Activated CD4-positive, alpha-beta T cell treated with anti-CD3 and anti-CD28 coated beads for 36 hours (primary cell): Measurements from ENCODE around the gene PCK2. TPM values are rescaled to one million over a fixed set of nuclear protein-coding genes. Genes with fewer than 3 reads are reported as not detected.

Experiments
- ATAC-seq: fragments of 200-7000 bp; cut with Tn5 transposase; one replicate; pipeline ENCODE4 v1.10.0; 2021; ENCODE audit warnings: mild to moderate bottlenecking, moderate library complexity
- CTCF ChIA-PET: fragments of 350-600 bp; sonication (Branson Sonifier 250); formaldehyde crosslinking; loops from one replicate; lab custom pipeline; 2021; ENCODE audit warnings: antibody characterized with exemption; lab: Charles Lee
- POLR2A ChIA-PET: fragments of 350-600 bp; sonication (Branson Sonifier 250); formaldehyde crosslinking; loops from one replicate; lab custom pipeline; 2021; ENCODE audit warnings: antibody characterized with exemption, inconsistent platforms; lab: Charles Lee
- DNase-seq: peaks from one replicate; pipeline ENCODE4 v3.0.0-alpha.2; 2020
- H3K27ac Mint-ChIP-seq: one replicate; pipeline ENCODE4 v1.8.0; 2021; ENCODE audit warnings: mixed read lengths
- H3K27me3 Mint-ChIP-seq: one replicate; pipeline ENCODE4 v1.8.0; 2021; ENCODE audit warnings: mixed read lengths
- H3K36me3 Mint-ChIP-seq: one replicate; pipeline ENCODE4 v1.8.0; 2021; ENCODE audit warnings: low read depth, mixed read lengths
- H3K4me1 Mint-ChIP-seq: one replicate; pipeline ENCODE4 v1.8.0; 2021; ENCODE audit warnings: mixed read lengths
- H3K4me3 Mint-ChIP-seq: one replicate; pipeline ENCODE4 v1.8.0; 2021; ENCODE audit warnings: mild to moderate bottlenecking, moderate library complexity, mixed read lengths
- H3K9me3 Mint-ChIP-seq: one replicate; pipeline ENCODE4 v1.8.0; 2021; ENCODE audit warnings: low read depth, mixed read lengths
- intact Hi-C, 2 experiments: fragments of 100-400 bp; cut with DNase I in 1 of 2; cut with micrococcal nuclease in 1 of 2; formaldehyde crosslinking; loops; one replicate each; pipeline versions ENCODE4 v1.14.2 to v1.15.1; 2022 to 2024; cut with DNase I, micrococcal nuclease
- total RNA-seq, 2 experiments: library from RNA; stranded (reverse); gene quantifications; one replicate each; pipeline ENCODE4 v1.2.3, GENCODE V29; 2021

Gene PCK2
- total RNA-seq, 2 experiments from 2014 or later, result 101 to 115 TPM

DNA sequence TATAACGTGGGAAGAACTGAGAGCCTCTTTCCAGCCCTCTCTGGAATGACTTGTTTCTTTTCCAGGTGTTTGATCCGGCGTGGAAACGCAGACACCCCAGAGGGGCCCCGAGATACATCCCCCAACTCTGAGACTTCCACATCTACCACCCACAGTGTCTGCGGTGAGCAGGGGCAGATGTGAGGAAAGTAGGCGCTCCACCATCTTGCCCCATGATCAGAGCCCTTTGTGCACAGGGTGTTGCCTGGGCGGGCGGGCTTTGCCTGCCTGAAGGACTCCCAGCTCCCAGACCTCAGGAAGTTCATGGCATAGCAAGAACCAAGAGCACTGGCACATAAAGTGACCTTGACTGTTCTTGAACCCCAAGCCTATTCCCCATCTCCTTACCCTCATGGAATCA is 39.5 kb upstream of the PCK2 start:
- no peaks in the 10 kb centered on the region for H3K9me3 Mint-ChIP-seq
- intact Hi-C loops, result loop anchor here in 1 of 2 experiments (5.0 kb wide), 2 partner anchors 218 to 243 kb away; partner anchors contain the start of genes DHRS1, NOP9 and RABGGTA

DNA sequence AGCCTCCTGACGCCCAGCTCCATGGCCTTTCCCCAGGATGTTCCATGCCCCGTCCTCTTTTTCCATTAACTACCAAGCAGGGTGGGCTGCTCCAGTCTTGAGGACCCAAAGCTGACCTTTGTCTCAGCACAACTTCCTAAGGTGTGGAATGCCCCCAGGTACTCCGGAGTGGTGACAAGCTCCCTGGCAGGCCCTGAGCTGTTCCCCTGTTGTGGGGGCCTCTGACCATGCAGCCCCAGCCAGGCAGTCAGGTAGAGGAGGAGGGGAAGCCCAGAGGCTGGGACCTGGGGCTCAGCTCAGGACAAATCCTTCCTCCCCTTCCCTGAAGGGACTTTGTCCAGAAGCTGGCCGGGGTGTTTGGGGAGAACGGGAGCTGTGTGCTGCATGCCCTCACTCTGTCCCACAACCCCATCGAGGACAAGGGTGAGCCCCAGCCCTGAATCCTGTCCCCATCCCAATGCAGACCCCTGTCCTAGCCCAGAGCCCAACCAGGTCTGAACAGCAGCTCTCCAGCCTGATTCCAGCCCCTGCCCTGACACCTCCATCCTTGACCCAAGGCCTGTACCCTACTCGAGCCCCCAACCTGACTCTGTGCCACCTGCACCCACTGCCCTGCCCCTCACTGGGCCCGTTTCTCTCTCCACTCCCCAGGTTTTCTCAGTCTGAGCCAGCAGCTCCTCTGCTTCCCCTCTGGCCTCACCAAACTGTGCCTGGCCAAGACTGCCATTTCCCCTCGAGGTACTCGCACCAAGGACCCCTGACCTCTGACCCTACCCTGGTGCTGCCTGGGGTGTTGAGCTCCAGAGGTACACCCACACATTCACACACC is 37.9 kb upstream of the PCK2 start:
- H3K4me3 Mint-ChIP-seq, result no peak overlapping the region
- no peak for ATAC-seq
- peaks cover 16% of the 10 kb centered on the region for H3K4me1 Mint-ChIP-seq
- intact Hi-C loops, result no loop called here
- peaks cover 3% of the 10 kb centered on the region for H3K27me3 Mint-ChIP-seq
- POLR2A ChIA-PET, result no interaction called here
- H3K36me3 Mint-ChIP-seq, result no peaks in the 10 kb centered on the region
- no peak for DNase-seq
- no peak overlapping the region for H3K27ac Mint-ChIP-seq
- CTCF ChIA-PET, result interaction anchor here (0.8 to 6.6 kb wide), 5 partner anchors 24 to 58 kb away, joined by 4 to 124 read pairs (median 7); partner anchors contain the start of genes DCAF11, NRL and PCK2
- no peaks in the 10 kb centered on the region for H3K9me3 Mint-ChIP-seq

More for the DNA sequence above, 39.5 kb upstream of the PCK2 start:
- ATAC-seq, result no peak
- H3K36me3 Mint-ChIP-seq, result no peaks in the 10 kb centered on the region
- ChIA-PET CTCF (interaction anchor here (0.6 to 6.6 kb wide), 4 partner anchors 28 to 423 kb away, joined by 3 to 124 read pairs (median 4); partner anchors contain the start of gene PCK2), POLR2A (no interaction called here)
- no peak overlapping the region for H3K4me3 Mint-ChIP-seq
- H3K4me1 Mint-ChIP-seq, result peaks cover 19% of the 10 kb centered on the region
- H3K27ac Mint-ChIP-seq, result no peak overlapping the region
- peaks cover 8% of the 10 kb centered on the region for H3K27me3 Mint-ChIP-seq
- DNase-seq, result no peak

DNA sequence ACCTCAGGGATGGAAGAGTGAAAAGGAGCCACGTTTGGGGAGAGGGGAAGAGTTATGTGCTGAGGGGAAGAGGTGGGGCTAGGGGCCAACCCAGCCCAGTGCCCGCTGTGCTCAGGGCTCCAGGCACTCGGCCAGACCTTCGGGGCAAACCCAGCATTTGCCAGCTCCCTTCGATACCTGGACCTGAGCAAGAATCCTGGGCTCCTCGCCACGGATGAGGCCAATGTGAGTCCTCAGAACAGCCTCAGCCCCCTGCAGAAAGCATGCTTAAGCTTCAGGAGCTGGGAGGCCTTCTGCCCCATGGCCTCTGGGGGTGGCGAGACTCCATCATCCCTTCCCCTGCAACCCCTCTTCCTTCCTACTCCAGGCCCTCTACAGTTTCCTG is 37.3 kb upstream of the PCK2 start:
- ChIA-PET CTCF (interaction anchor here (1.1 to 6.6 kb wide), 5 partner anchors 8 to 58 kb away, joined by 3 to 124 read pairs (median 14); partner anchors contain the start of genes DCAF11, NRL and PCK2), POLR2A (no interaction called here)
- no peak for ATAC-seq

DNA sequence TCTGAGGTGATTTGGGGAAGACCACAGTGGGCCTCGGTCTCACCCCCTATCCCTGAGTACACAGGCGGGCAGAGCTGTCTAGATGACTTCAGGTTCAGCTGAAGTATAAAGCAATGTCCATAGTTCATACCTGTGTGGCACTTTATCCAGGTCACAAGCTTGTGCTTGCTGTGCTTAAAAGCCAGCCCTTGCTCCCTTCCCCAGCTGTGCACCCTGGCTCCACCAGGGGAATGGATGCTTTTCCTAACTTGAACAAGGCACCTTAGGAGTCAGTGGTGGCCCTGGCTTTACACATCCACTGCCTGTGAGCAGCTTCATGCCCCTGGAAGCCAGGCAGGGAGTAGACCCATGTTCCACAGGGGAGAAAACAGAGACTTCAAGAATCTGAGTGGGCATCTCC is 36.8 kb upstream of the PCK2 start:
- no peaks in the 10 kb centered on the region for H3K36me3 Mint-ChIP-seq
- DNase-seq (no peak), ATAC-seq (no peak)
- peaks cover 14% of the 10 kb centered on the region for H3K4me1 Mint-ChIP-seq
- peaks cover 2% of the 10 kb centered on the region for H3K27me3 Mint-ChIP-seq
- intact Hi-C loops, result no loop called here
- no peaks in the 10 kb centered on the region for H3K9me3 Mint-ChIP-seq
- H3K4me3 Mint-ChIP-seq, result no peak overlapping the region
- H3K27ac Mint-ChIP-seq, result no peak overlapping the region
- CTCF ChIA-PET, result interaction anchor here (0.9 to 6.6 kb wide), 10 partner anchors 8 to 90 kb away, joined by 3 to 124 read pairs (median 8); partner anchors contain the start of genes DCAF11, NRL, PCK2 and RNF31
- POLR2A ChIA-PET, result no interaction called here

More for the DNA sequence above, 37.3 kb upstream of the PCK2 start:
- H3K27ac Mint-ChIP-seq, result no peak overlapping the region
- DNase-seq, result no peak
- H3K27me3 Mint-ChIP-seq, result peaks cover 2% of the 10 kb centered on the region
- H3K36me3 Mint-ChIP-seq, result no peaks in the 10 kb centered on the region
- no peak overlapping the region for H3K4me3 Mint-ChIP-seq
- H3K9me3 Mint-ChIP-seq, result no peaks in the 10 kb centered on the region
- intact Hi-C loops, result no loop called here
- peaks cover 14% of the 10 kb centered on the region for H3K4me1 Mint-ChIP-seq

DNA sequence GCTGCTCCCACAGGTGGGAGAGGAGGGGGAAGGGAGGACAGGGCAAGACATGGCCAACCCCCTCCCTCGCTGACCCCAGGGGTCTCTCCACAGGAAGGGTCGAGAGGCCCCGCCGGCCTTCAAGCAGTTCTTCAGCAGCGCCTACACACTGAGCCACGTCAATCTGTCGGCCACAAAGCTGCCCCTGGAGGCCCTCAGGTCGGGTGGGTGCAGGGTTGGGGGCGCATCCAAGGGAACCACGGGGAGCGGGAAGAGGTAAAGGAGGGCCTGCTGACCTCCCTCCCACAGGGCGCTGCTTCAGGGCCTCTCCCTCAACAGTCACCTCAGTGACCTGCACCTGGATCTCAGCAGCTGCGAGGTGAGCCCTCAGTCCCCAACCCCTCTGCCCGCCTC is 36.2 kb upstream of the PCK2 start:
- CTCF ChIA-PET, result interaction anchor here (0.6 to 6.6 kb wide), 16 partner anchors 9 to 103 kb away, joined by 3 to 124 read pairs (median 4); partner anchors contain the start of genes DCAF11, IRF9, NRL and PCK2
- Mint-ChIP-seq H3K4me1 (peaks cover 9% of the 10 kb centered on the region), H3K27ac (no peak overlapping the region), H3K9me3 (no peaks in the 10 kb centered on the region), H3K36me3 (no peaks in the 10 kb centered on the region), H3K27me3 (peaks cover 2% of the 10 kb centered on the region), H3K4me3 (no peak overlapping the region)
- intact Hi-C loops, result loop anchor here (1.0 to 2.0 kb wide), 4 partner anchors 32 to 103 kb away; partner anchors contain the start of gene IRF9 (in 1 of the 2)
- no peak for ATAC-seq
- DNase-seq, result no peak
- POLR2A ChIA-PET, result interaction anchor here (0.9 kb wide), 2 partner anchors 23 to 51 kb away, joined by 4 to 8 read pairs; no protein-coding TSS in a partner anchor

DNA sequence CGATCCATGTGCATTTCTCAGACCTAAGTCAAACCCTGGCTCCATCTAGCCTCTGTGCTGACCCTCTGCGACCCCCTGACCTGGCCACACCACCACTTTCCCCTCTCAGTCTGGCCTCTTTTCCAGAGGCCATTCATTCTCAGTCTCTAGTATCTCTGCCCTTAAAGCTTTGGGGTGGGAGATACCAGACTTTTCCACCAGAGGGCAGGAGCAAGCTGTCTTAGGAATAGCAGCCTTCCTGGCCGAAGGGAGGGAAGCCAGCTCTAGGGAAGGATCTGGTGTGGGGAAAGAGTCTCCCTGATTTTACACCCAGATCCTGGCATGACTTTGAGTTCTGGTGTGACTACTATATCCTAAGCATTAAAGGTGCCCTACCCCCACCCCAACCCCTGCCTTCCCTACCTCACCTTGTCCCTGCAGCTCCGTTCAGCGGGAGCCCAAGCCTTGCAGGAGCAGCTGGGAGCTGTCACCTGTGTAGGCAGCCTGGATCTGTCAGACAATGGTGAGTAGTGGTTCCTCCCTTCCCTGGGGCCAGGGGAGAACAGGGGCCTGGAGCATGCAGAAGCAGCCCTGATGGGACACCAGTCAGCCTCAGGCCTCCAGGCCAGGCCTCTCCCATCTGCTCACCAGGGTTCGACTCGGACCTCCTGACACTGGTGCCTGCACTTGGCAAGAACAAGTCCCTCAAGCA is 35.7 kb upstream of the PCK2 start:
- ChIA-PET CTCF (interaction anchor here (0.6 to 6.6 kb wide), 16 partner anchors 9 to 103 kb away, joined by 3 to 124 read pairs (median 4); partner anchors contain the start of genes CPNE6, DCAF11, IRF9 and NRL), POLR2A (interaction anchor here (0.5 to 0.9 kb wide), 5 partner anchors 22 to 142 kb away, joined by 4 to 8 read pairs (median 4); partner anchors contain the start of gene RNF31)
- peak; percentile 63 for ATAC-seq
- no peaks in the 10 kb centered on the region for H3K36me3 Mint-ChIP-seq
- peaks cover 4% of the 10 kb centered on the region for H3K4me1 Mint-ChIP-seq
- peak; percentile 73 for DNase-seq
- peaks cover 2% of the 10 kb centered on the region for H3K27me3 Mint-ChIP-seq
- H3K4me3 Mint-ChIP-seq, result no peak overlapping the region
- peak overlapping the region; percentile 40 for H3K27ac Mint-ChIP-seq
- intact Hi-C loops, result loop anchor here (1.0 to 2.0 kb wide), 4 partner anchors 32 to 103 kb away; partner anchors contain the start of gene IRF9 (in 1 of the 2)
- H3K9me3 Mint-ChIP-seq, result no peaks in the 10 kb centered on the region

DNA sequence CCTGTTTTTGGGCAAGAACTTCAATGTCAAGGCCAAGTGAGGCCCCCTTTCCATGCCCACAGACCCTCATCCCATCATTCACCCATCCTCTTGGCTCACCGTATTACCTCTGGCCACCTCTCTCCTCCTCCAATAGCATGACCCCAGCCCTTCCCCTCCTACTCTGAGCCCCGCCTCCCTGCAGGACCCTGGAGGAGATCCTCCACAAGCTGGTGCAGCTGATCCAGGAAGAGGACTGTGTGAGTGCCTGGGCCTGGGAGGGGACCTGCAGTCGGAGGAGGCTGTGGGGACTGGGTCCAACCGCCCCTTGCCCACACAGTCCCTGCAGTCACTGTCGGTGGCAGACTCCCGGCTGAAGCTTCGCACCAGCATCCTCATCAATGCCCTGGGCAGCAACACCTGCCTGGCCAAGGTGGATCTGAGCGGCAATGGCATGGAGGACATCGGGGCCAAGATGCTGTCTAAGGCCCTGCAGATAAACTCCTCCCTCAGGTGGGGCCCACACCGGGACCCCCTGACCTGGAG is 35.1 kb upstream of the PCK2 start:
- ChIA-PET POLR2A (interaction anchor here (0.8 kb wide), 1 partner anchor 88 kb away, joined by 5 read pairs; the partner anchor contains the start of gene RNF31), CTCF (interaction anchor here (0.6 to 6.6 kb wide), 10 partner anchors 10 to 88 kb away, joined by 3 to 124 read pairs (median 6); partner anchors contain the start of genes CPNE6, PCK2 and RNF31)
- Mint-ChIP-seq H3K9me3 (no peaks in the 10 kb centered on the region), H3K27ac (no peak overlapping the region), H3K36me3 (no peaks in the 10 kb centered on the region), H3K27me3 (peaks cover 2% of the 10 kb centered on the region), H3K4me3 (no peak overlapping the region), H3K4me1 (no peaks in the 10 kb centered on the region)
- no peak for DNase-seq
- intact Hi-C loops, result loop anchor here (1.0 to 2.0 kb wide), 4 partner anchors 31 to 102 kb away; partner anchors contain the start of gene IRF9 (in 1 of the 2)
- ATAC-seq, result no peak

DNA sequence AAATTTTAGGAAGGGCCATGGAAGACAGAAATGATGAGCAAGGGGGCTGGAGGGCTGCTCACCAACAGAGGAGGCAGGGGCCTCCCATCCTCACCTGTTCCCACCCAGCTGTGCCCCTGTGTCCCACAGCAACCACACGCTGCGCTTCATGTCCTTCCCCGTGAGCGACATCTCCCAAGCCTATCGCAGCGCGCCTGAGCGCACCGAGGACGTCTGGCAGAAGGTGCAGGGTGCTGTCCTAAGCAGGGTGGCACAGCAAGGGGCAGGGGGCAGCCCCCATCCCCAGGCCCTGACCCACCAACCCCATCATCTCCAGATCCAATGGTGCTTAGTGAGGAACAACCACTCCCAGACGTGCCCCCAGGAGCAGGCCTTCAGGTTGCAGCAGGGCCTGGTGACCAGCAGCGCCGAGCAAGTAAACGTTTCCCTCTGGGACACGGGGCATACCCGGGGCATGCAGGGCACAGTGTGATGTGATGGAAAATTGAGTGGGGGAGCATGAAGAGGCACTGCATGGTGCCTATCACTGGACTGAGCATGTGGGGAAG is 34.2 kb upstream of the PCK2 start:
- POLR2A ChIA-PET, result no interaction called here
- H3K4me1 Mint-ChIP-seq, result no peaks in the 10 kb centered on the region
- ATAC-seq, result no peak

DNA sequence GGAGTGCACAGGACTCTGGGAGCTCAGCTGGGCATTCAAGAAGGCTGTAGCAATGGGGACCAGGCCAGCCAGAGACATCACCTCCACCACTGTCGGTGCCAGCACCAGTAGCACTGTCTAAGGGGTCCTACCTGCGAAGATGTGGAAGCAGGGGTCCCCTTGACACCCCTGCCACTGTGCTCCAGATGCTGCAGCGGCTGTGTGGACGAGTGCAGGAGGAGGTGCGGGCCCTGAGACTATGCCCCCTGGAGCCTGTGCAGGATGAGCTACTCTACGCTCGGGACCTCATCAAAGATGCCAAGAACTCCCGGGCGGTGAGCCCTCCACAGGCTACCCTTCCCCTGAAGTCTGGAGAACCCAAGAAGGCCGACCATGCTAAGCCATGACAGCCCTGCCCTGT is 33.7 kb upstream of the PCK2 start:
- Mint-ChIP-seq H3K27ac (no peak overlapping the region), H3K27me3 (no peaks in the 10 kb centered on the region), H3K4me1 (no peaks in the 10 kb centered on the region), H3K4me3 (no peak overlapping the region), H3K36me3 (no peaks in the 10 kb centered on the region), H3K9me3 (no peaks in the 10 kb centered on the region)
- ATAC-seq (no peak), DNase-seq (no peak)
- ChIA-PET CTCF (interaction anchor here (0.7 to 1.9 kb wide), 4 partner anchors 30 to 187 kb away, joined by 3 to 7 read pairs (median 6); no protein-coding TSS in a partner anchor), POLR2A (no interaction called here)
- intact Hi-C loops, result no loop called here

More for the DNA sequence above, 34.2 kb upstream of the PCK2 start:
- Mint-ChIP-seq H3K27me3 (no peaks in the 10 kb centered on the region), H3K27ac (no peak overlapping the region), H3K9me3 (no peaks in the 10 kb centered on the region), H3K4me3 (no peak overlapping the region), H3K36me3 (no peaks in the 10 kb centered on the region)
- intact Hi-C loops, result loop anchor here in 1 of 2 experiments (2.0 kb wide), 1 partner anchor 49 kb away; no protein-coding TSS in a partner anchor
- CTCF ChIA-PET, result interaction anchor here (1.6 kb wide), 1 partner anchor 32 kb away, joined by 7 read pairs; no protein-coding TSS in a partner anchor
- no peak for DNase-seq
